Measurements from ENCODE around the gene MRAS.

MRAS gene

DNA sequence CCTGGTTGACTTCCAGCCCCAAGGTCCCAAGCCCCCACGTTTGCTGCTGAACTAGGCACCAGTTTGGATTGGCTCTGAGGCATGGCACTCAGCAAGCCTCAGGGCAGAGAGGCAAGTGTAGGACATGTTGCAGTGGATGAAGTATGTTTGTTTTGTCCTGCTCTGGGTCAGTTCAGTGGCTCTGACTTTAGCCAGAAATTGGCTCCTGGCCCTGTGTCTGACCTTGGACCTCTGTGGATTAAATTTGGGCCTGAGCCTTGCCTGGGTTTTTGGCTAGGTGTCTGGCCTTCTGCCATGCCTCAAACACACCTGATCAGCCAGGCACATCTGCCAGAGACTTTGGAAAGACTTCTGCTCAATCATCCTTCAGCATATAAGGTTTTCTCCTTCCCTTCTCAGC lies 3.6 kb upstream of the MRAS start:
- DNase-seq = no peak

DNA sequence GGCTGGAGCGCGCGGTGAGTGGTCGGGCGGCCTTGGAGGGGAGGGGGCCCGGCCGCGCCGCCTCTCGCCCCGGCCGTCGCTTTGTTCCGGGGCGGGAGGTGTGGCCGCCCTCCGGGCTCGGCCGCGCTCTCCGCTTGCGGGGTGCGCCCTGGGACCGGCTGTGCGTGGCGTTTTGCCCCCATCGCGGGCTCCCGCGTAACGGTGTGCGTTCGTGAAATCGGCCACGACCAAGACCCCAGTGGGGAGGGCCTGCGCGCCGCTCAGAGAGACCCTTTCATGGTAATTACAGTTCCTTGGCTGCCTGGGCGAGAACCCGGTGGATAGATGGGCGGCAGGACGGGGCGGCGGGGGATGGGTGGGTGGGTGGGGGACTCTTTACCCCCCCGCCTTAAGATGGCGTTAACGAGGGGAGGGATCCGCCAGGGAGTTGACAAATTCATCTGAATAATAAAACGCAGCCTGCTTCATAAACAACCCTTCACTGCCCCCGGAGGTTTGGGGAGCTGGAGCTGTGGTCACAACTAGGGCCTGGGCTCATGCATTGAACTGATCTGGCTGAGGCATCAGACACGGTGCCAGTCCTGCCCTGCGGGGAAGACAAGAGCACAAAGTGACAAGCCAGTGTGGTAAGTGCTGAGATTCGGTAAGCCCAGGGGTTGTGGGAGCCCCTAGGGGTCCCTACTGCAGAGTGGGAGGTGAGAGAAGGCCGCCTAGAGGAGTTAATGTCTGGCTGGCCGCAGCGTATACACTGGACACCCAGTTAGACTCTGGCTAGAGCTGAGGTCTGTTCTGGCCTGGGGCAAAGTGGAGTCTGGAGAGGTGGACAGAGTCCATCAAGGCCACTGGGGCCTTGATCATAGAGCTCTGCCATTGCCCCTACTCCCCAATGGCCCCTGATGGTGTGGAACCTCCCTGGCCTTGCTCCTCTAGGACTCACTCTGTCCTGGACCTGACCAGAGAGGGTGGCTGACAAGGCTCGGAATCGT lies 668 bp downstream of the MRAS start:
- DNase-seq = no peak

GRCh38 chr3:138349926-138350665 lies 1.7 kb downstream of the MRAS start:
- DNase-seq = no peak

GRCh38 chr3:138351151-138351550 lies 2.8 kb downstream of the MRAS start:
- no peak for DNase-seq

- no peak for DNase-seq
Measured at GRCh38 chr3:138351916-138352550, 3.7 kb downstream of the MRAS start.

DNA sequence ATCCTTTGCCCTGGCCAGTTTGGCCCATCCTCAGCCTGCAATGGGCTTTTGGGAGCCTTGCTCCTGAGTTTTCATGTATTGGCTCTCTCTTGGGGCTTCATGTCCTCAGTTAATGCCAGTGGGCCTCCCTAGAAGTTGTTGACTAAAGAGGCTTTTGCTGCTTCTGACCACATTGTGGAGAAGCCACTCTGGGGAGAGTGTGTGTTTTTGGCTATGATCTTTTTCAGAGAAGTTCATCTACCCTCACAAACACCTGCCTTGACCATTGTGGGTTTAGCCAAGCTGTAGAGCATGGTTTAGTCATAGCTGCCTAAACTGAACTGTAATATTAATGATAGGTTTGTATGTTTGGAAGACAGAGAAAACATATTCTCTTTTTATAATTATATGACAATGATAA lies 6.0 kb downstream of the MRAS start:
- no peak for DNase-seq

GRCh38 chr3:138355071-138355470 lies 6.7 kb downstream of the MRAS start:
- DNase-seq = no peak

GRCh38 chr3:138356730-138357405 lies 8.5 kb downstream of the MRAS start:
- DNase-seq = no peak

- no peak for DNase-seq
Measured at GRCh38 chr3:138359148-138359918, 11.0 kb downstream of the MRAS start.

DNA sequence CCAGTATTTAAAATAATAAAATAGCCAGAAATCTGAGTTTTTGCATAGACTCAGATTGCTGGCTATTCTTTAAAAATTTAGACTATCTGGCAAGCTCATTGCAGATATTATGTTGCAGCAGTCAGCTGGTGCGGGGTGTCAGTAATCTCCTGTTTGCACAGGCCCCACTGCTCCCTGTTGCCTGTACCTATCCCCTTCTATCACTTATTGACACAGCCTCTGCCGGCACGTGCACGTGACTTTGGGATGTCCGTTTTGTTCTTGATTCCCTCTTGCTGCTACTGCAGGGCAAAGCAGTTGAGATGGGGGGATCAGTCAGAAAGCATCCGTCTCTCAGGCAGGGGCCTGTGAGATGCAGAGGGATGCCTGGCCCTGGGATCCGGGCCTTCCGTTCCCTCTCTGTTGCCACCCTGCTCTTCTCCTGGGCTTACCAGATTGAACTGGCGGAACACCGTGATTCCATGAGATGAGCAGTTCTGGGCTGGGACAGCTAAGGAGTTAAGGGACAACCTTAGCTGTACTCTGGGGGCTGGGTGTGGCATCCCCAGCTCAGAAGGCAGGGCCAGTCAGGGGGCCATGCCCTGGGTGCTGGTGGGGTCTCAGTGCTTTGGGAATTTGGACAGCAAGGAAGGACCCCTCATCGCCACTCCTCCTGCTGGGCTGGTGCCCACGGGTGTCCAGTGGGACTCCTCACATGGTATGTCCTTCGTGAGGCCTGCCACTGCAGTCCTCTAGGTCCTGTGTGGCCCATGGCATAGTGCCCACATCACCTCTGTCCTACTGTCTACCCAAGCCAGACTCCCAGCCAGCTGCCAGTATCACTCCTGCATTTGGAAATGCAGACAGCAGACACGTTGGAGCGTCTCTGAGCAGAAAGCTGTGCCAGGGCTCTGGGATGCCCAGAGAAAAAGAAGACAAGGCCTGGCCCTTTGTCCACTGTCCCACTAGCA lies 11.8 kb downstream of the MRAS start:
- DNase-seq = no peak

- no peak for DNase-seq
Measured at GRCh38 chr3:138360869-138361525, 12.6 kb downstream of the MRAS start.

DNA sequence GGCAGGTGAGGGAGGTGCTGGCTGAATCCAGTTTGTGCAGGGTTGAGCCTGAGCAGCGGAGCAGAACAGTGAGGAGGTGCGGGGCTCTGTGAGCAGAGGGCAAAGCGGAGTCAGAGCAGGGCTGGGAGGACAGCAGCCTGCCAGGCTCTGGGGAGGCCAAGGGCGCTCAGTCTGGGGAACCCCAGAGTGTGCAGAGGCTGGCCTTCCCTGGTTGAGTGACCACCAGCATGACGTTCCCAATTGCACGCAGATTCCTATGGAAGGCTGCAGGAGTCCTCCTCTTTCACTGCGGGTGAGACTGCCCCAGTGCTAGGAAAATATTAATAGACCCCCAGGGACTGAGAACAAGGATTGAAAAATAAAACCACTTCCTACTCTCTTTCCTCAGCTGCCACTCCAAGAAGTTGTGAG lies 13.2 kb downstream of the MRAS start:
- no peak for DNase-seq

- no peak for DNase-seq
Measured at GRCh38 chr3:138362538-138362937, 14.2 kb downstream of the MRAS start.

GRCh38 chr3:138363322-138363721 lies 14.9 kb downstream of the MRAS start:
- no peak for DNase-seq

DNA sequence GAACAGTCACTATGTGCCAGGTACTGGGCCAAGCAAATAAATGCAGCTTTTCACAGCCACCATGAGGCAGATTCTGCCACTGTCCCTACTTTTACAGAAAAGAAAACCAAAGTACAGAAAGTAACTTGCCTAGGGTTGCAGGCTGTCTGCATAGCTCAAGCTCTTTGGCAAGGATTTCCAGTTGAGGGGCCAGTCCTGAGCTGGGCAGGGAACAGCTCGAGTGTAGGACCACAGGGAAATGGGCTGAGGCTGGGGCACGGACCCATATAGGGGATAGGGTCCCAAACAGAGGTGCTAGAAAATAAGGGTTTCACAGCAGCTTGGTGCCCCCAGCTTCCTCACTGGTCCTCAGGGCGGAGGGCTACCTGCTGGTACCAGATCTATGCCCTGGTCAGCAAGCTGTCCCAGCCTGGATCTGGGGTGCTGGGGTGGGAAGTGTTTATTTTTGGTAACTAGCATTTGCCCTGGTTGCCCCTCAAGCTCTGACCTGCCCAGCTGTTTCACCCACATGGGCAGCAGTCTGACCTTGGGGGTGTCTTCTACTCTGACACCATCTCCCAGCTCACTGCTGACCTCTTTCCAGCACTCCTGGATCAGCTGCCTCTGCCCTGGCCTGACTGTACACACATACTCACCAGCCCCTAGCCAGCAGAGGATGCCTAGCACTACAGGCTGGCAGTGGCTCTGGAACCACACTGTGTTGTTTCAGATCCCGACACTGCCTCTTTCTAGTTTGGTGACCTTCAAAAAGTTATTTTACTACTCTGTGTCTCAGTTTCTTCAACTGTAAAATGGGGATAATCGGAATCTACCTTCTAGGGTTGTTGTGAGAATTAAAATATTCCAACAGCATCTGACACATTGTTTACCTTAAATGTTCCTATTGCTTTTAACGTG lies 16.2 kb downstream of the MRAS start:
- no peak for DNase-seq

DNA sequence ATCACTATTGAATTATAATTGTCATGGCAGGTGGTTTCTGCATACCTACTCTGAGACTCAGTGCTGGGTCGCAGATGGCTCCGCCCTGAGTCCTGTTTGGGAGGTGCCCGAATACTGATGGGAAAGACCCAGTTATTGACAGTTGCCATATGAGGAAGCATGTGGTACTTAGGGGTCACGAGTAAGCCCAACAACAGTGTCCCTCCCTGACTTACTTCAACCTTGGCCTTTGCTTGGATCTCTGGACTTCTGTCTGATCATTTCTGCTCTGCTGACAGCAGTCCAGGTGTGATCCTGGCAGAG lies 16.8 kb downstream of the MRAS start:
- DNase-seq = no peak

GRCh38 chr3:138366006-138366759 lies 17.8 kb downstream of the MRAS start:
- DNase-seq = no peak

DNA sequence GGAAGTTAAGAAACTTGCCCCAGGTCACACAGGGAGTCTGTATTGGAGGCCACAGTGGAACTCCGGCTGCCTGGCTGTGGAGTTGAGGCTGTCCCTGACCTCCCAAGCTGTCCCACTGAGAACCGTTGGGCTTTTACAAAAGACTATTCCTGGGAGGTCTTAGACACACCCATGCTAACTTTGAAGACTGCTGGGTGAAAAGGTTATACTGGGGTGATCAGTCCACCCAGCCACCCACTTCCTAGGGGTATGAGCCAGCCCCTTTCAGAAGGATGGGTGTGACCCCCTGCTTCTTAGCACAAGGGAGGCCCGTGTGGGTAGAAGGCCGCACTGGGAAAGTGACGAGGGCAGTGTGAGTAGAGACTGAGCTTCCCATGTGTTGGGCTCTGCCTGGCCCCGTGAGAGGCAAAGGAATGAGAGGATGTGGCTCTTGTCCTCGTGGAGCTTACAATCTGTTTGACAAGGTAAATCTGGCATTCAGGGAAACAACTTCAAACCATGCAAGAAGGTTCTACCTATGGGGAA lies 19.0 kb downstream of the MRAS start:
- no peak for DNase-seq
